HG03521 (cell line): ENCODE measurements around the gene SLC66A2.
A peak's percentile ranks its signal among the peaks of the same experiment; 100 is the strongest.
"Not testable (repeated sequence)": the region's sequence is repeated elsewhere in the genome, so short reads cannot be mapped to it uniquely, and the experiment has no call there.

ENCODE experiments used
- ATAC-seq: cut with Tn5 transposase; IDR thresholded peaks from one replicate; pipeline ENCODE4 v1.9.1; 2021; ENCODE audit warnings: mild to moderate bottlenecking, moderate library complexity; ENCODE audit not compliant: unreplicated experiment

SLC66A2 gene

GRCh38 chr18:79951545-79952455 lies at the start of gene SLC66A2:
Gene SLC66A2, minus strand, starts transcription at chr18:79951653. Its CDS starts 727 bp downstream, at chr18:79950926.
- peak; percentile 86 for ATAC-seq

DNA sequence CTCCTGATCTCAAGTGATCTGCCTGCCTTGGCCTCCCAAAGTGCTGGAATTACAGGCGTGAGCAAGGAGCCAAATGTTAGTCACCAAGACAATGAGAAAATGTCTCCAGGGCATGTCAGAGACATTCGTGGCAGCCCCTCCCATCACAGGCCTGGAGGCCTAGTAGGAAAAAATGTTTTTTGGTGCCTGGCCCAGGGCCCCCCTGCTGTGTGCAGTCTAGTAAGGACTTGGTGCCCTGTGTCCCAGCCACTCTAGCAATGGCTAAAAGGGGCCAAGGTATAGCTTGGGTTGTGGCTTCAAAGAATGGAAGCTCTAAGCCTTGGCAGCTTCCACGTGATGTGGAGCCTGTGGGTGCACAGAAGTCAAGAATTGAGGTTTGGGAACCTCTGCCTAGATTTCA lies 49.4 kb upstream of the SLC66A2 start:
- ATAC-seq: no peak

- ATAC-seq: not testable (repeated sequence)
Observed at GRCh38 chr18:79999701-80000100, 48.2 kb upstream of the SLC66A2 start.

DNA sequence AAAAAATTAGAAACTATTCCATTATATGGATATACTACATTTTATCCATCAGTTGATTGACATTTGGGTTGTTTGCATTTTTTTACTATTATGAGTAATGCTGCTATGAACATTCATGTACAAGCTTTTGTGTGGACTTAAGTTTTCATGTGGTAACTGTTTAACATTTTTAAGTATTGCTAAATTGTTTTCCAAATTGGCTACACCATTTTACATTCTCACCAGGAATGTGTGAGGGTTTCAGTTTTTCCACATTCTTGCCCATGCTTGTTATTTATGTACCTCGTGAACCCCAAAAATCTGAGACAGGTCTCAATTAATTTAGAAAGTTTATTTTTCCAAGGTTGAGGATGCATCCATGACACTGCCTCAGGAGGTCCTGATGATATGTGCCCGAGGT lies 40.0 kb upstream of the SLC66A2 start:
- ATAC-seq: no peak

DNA sequence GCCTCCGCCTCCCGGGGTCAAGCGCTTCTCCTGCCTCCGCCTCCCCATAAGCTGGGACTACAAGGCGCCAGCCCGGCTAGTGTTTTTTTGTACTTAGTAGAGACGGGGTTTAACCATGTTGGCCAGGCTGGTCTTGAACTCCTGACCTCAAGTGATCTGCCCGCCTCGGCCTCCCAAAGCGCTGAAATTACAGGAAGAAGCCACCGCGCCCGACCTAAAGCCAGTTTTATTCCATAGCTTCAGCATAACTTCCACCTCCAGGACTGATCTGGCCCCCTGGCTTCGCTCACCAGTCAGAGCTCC lies 37.7 kb upstream of the SLC66A2 start:
- no peak for ATAC-seq

DNA sequence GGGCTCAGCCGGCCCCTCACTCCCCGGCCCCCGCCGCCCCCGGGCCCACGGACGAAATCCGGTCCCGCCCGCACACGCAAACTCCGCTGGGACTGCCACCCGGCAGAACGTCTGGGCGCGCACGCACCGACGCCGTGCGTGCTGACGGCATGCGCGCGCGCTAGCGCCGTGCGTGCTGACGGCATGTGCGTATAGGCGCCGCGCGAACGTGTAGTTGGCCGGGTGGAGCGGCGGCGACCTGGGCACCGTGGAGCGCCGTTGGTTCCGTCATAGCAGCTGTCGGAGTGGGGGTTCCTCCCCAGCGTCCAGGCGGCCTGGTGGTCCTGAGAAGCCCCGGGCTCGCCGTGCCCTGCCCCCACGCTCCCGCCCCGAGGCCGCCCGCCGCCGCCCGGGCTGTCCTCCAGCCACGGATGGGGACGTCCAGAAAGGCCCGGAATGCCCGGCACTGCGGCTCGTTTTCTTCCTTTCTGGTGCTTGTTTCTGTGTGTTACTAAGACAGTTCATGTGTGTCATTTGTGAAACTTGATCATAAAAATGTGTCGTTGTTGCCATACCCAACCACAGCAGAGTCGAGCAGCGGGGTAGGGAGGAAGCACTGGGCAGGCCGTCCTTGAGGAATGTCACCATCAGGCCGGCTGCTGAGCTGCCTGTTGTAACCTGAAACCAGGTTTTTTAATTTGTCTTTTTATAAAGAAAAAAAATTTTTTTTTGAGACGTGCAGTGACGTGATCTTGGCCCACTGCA lies 37.2 kb upstream of the SLC66A2 start, which contains the start of gene TXNL4A:
Gene TXNL4A (minus strand): TSS at position 113 of the 744 bp plus-strand sequence. CDS start 171 bp downstream, outside the sequence.
- peak; percentile 95 for ATAC-seq

DNA sequence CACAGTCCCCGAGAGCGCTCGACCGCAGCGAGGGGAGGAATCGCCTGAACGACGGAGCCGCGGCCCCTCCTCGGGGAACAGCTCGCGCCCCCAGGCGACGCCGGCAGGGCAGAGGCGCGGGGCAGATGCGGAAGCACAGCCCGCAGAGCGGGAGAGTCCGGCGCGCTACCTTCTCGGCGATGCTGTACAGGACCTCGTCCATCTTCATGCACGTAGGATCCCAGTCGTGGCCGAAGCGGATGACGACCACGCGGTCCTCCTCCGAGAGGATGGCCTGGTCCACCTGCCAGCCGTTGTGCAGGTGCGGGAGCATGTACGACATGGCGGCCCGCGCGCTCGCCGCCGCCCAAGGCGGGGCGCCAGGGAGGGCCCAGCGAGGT lies 36.6 kb upstream of the SLC66A2 start:
- peak; percentile 54 for ATAC-seq

- no peak for ATAC-seq
Observed at GRCh38 chr18:79987566-79987965, 36.1 kb upstream of the SLC66A2 start.

GRCh38 chr18:79986726-79987125 lies 35.3 kb upstream of the SLC66A2 start:
- ATAC-seq: no peak

DNA sequence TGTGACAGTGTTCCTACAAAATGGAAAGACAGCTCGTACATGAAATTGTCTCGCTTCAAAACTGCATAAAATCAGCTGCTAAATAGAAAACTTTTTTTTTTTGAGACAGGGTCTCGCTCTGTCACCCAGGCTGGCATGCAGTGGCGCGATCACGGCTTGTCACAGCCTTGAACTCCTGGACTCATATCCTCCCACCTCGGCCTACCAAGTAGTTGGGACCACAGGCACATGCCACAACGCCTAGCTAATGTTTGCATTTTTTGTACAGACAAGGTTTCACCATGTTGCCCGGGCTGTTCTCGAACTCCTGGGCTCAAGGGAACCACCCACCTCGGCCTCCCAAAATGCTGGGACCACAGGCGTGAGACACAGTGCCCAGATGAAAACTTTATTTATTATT lies 33.7 kb upstream of the SLC66A2 start:
- ATAC-seq: no peak

- ATAC-seq: no peak
Observed at GRCh38 chr18:79983793-79984192, 32.3 kb upstream of the SLC66A2 start.

- ATAC-seq: no peak
Observed at GRCh38 chr18:79983253-79983652, 31.8 kb upstream of the SLC66A2 start.

DNA sequence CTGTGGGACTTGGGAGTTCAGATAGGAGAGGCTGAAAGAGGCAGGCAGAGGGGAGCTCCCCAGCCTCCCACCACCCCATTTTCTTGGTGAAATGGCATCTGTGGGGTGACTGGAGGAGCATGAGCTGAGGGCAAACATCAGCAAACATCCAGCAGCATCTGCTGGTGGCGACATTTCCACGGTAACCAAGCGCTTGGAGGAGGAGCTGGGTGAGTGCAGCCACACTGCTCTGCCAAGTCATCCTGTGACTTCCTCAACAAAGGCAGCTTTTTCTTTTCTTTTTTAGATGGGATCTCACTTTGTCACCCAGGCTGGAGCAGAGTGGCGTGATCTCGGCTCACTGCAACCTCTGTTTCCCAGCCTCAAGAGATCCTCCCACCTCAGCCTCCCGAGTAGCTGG lies 31.3 kb upstream of the SLC66A2 start:
- ATAC-seq: no peak

DNA sequence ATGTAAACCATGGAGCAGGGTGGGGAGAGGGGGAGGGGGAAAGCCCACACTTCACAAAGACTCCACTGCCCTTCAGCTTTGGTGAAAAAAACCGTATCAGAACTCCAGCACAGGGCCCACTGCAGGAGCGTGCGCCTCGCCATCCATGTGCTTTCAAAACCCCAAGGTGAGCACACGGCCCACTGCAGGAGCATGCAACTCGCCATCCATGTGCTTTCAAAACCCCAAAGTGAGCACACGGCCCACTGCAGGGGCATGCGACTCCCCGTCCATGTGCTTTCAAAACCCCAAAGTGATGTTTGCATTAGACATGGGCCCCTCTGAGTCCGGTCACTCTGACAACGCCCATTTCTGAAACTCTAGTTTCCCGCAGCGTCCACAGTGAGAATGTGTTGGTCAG lies 29.1 kb upstream of the SLC66A2 start:
- ATAC-seq: no peak

DNA sequence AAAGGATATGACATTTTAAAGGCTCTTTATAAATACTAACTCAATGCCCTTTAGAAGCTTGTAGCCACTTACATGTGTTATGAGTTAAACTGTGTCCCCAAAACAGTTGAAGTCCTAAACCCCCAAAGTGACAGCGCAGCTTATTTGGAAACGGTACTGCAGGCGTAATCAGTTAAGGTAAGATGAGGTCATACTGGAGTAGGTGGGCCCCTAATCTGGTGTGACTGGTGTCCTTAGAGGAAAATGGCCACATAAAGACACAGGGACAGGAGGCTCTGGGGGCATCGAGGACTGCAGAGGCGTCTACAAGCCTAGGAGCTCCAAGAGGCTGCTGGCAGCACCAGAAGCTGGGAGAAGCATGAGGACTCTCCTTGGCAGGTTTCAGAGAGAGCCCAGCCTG lies 28.4 kb upstream of the SLC66A2 start:
- ATAC-seq: no peak

GRCh38 chr18:79975985-79976680 lies 24.7 kb upstream of the SLC66A2 start:
- no peak for ATAC-seq

DNA sequence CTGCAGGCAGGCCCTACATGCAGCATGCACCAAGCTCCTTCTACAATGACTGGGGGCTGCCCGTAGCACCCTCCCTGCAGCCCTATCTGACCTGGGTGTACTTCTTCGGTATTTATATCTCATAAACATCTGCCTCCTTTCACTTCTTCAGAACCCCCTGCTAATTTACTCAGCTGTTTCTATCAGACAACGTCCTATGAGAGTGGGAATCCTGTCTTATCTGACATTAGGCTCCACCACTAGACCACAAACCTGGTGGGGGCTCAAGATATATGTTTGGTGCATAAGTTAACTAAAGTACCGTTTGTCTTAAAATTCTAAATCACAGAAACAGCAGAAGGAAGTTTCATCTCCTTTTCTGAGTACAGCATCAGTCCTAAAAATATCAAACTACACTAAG lies 23.6 kb upstream of the SLC66A2 start:
- ATAC-seq: no peak

DNA sequence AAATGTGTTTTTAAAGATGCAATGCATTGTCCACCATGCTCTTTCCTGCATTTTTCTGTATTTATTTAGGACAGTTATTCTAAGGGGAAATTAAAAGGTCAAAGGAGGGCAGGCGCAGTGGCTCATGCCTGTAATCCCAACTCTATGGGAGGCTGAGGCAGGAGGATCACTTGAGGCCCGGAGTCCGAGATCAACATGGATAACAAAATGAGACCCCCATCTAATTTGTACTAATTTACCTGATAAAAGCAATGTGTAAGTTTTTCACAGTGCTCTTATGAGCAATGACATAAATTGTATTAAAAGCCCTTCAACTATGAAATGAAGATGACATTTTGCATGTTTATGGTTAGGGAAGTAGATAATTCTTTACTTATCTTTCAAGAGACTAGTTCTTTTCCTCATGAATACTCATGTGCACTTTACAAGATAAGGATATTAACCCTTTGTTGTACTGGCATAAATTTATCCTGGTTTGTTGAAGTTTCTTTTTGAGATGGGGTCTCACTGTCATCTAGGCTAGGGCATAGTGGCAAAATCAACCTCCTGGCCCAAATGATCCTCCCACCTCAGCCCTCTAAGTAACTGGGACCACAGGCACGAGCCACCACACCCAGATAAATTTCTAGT lies 22.7 kb upstream of the SLC66A2 start:
- no peak for ATAC-seq

DNA sequence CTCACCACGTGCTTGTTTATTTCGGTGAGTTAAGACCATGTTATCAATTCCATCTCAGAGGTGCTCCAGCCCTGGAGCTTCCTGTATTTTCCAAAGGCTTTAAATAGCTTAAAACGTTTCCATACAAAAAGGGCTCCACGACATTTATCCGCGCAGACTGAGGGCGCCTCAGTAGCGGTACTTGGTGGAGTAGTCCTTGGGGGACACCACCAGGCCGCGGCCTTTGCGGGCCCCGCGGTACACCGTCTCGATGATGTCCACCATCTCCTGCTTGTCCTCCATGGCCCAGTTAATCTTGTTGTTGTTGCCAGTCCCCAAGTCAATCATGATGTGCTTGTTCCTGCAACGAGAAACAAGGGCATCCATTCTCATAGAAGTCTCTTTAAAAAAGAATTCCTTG lies 22.1 kb upstream of the SLC66A2 start:
- ATAC-seq: no peak

DNA sequence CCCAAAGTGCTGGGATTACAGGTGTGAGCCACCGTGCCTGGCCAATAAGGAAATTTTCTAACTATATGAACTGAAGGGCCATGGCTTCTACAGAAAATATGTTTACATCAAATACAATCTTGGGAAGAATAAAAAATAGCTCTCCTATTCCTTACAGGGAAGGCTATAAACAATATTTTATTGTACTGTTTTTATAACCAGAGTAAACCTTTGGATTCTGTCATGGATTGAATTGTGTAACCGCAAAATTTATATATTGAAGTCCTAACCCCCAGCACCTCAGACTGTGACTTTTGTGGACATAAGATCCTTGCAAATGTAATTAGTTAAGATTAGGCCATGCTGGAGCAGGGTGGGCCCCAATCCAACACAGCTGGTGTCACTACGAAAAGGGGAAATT lies 21.3 kb upstream of the SLC66A2 start:
- ATAC-seq: no peak

DNA sequence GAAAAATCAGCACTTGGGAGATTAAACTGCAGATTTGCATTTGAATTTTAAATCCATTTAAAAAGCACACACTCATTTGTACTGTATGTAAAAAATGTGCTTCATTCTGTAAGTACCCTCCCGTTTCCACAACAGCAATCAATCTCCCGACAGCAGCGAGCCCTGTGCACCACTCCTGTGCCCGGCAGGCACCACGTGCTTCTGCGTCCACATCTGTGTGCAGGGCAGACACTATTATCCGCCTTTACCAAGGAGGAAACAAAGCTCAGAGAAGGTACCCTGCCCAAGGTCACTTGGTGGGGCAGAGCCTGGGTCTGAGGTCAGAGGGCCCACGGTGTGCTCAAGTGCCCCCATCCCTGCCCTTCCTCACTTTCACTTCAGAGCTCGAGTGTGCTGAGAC lies 20.5 kb upstream of the SLC66A2 start:
- ATAC-seq: no peak
